Chondrocyte (in vitro differentiated cells): ENCODE measurements around the gene SPAG9. TPM values are rescaled to one million over a fixed set of nuclear protein-coding genes. Genes with fewer than 3 reads are reported as not detected.

Experiments used
- DNase-seq: peaks from one replicate; pipeline ENCODE4 v3.0.0; 2021; ENCODE audit warnings: mixed read lengths, low spot score
- H3K27ac Mint-ChIP-seq: one replicate; pipeline ENCODE4 v1.8.0; 2021; ENCODE audit warnings: mild to moderate bottlenecking, moderate library complexity, mixed read lengths; ENCODE audit not compliant: unreplicated experiment
- H3K27me3 Mint-ChIP-seq: 2 replicates; pipeline ENCODE4 v1.8.0; 2021; ENCODE audit warnings: low read depth, mixed read lengths
- H3K36me3 Mint-ChIP-seq: 2 replicates; pipeline ENCODE4 v1.8.0; 2021; ENCODE audit warnings: low read depth, mixed read lengths
- H3K4me1 Mint-ChIP-seq: 2 replicates; pipeline ENCODE4 v1.8.0; 2021; ENCODE audit warnings: low read depth, mild to moderate bottlenecking, mixed read lengths
- H3K4me3 Mint-ChIP-seq: one replicate; pipeline ENCODE4 v1.8.0; 2021; ENCODE audit warnings: mild to moderate bottlenecking, moderate library complexity, mixed read lengths; ENCODE audit not compliant: unreplicated experiment
- H3K9me3 Mint-ChIP-seq: 2 replicates; pipeline ENCODE4 v1.8.0; 2021; ENCODE audit warnings: low read depth, mixed read lengths
- CTCF ChIP-seq: fragments of 200-600 bp; sonication (generic); IDR thresholded peaks from 2 replicates; pipeline ENCODE4 v1.5.0; 2021; ENCODE audit warnings: antibody characterized with exemption, mild to moderate bottlenecking, moderate library complexity
- total RNA-seq: library from RNA; stranded (reverse); gene quantifications from 3 replicates; pipeline ENCODE4 v1.2.1, GENCODE V29; 2021

Gene SPAG9
- total RNA-seq, 1 donor from 2014 or later: 92.7 TPM

- H3K27me3 Mint-ChIP-seq: peaks cover 2% of the 10 kb centered on the region
- no peak for TF ChIP-seq CTCF
- no peak overlapping the region for H3K27ac Mint-ChIP-seq
- H3K4me3 Mint-ChIP-seq: no peak overlapping the region
- no peaks in the 10 kb centered on the region for H3K36me3 Mint-ChIP-seq
- DNase-seq: no peak
- H3K4me1 Mint-ChIP-seq: peaks cover 5% of the 10 kb centered on the region
- H3K9me3 Mint-ChIP-seq: no peaks in the 10 kb centered on the region
Observed at GRCh38 chr17:50939542-50939794, 181.2 kb downstream of the SPAG9 start.

- DNase-seq: peak; percentile 64
- no peaks in the 10 kb centered on the region for H3K36me3 Mint-ChIP-seq
- no peak for TF ChIP-seq CTCF
- peaks cover 4% of the 10 kb centered on the region for H3K4me1 Mint-ChIP-seq
- peaks cover 2% of the 10 kb centered on the region for H3K27me3 Mint-ChIP-seq
- H3K4me3 Mint-ChIP-seq: no peak overlapping the region
- no peak overlapping the region for H3K27ac Mint-ChIP-seq
- H3K9me3 Mint-ChIP-seq: no peaks in the 10 kb centered on the region
Observed at GRCh38 chr17:50938821-50939541, 181.7 kb downstream of the SPAG9 start.

- Mint-ChIP-seq H3K27ac (no peak overlapping the region), H3K36me3 (no peaks in the 10 kb centered on the region), H3K4me3 (no peak overlapping the region), H3K9me3 (no peaks in the 10 kb centered on the region), H3K4me1 (peaks cover 10% of the 10 kb centered on the region), H3K27me3 (peaks cover 2% of the 10 kb centered on the region)
- DNase-seq: no peak
- no peak for TF ChIP-seq CTCF
Observed at GRCh38 chr17:50935996-50936266, 184.7 kb downstream of the SPAG9 start.

GRCh38 chr17:50935221-50935995 lies 185.3 kb downstream of the SPAG9 start:
- H3K27me3 Mint-ChIP-seq: peaks cover 2% of the 10 kb centered on the region
- DNase-seq: no peak
- H3K27ac Mint-ChIP-seq: no peak overlapping the region
- peaks cover 15% of the 10 kb centered on the region for H3K4me1 Mint-ChIP-seq
- TF ChIP-seq CTCF: no peak
- no peak overlapping the region for H3K4me3 Mint-ChIP-seq
- no peaks in the 10 kb centered on the region for H3K9me3 Mint-ChIP-seq
- no peaks in the 10 kb centered on the region for H3K36me3 Mint-ChIP-seq

- H3K9me3 Mint-ChIP-seq: no peaks in the 10 kb centered on the region
- no peaks in the 10 kb centered on the region for H3K36me3 Mint-ChIP-seq
- TF ChIP-seq CTCF: no peak
- DNase-seq: no peak
- no peak overlapping the region for H3K4me3 Mint-ChIP-seq
- H3K27ac Mint-ChIP-seq: no peak overlapping the region
- peaks cover 15% of the 10 kb centered on the region for H3K4me1 Mint-ChIP-seq
- peaks cover 2% of the 10 kb centered on the region for H3K27me3 Mint-ChIP-seq
Observed at GRCh38 chr17:50934672-50935220, 185.9 kb downstream of the SPAG9 start.
